Erythroblast (primary cell): ENCODE data around the gene PEX11A.

Experiments used
- GATA1 ChIP-seq: IDR thresholded peaks from 2 replicates; pipeline ENCODE4 v1.6.1; 2011; ENCODE audit warnings: low read depth, mild to moderate bottlenecking, control low read depth, low read length, moderate library complexity
- POLR2A ChIP-seq: IDR thresholded peaks from 2 replicates; pipeline ENCODE4 v1.6.1; 2011; ENCODE audit warnings: mild to moderate bottlenecking, low read length

GRCh38 chr15:89669309-89669865, 21.2 kb downstream of the PEX11A start:
- TF ChIP-seq GATA1 (no peak), POLR2A (no peak)
